ENCODE measurements around the gene AVP.

DNA sequence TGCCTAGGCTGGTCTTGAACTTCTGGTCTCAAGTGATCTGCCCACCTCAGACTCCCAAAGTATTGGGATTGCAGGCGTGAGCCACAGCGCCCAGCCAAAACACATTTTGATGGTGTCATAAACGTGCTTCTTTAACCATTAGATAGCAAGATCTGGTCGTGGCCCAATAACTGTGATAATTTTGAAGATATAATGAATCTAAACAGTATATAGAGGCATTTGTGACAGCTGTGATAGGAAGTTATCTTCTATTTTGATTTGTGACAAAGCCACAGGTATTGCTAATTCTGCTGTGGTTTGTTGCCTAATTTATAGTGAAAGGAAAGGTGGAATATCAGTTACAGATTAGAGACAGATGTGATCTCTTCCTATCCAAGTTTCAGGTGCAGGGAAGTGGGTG is 13.8 kb downstream of the AVP start:
- no peak for TF ChIP-seq EZH2 (IDR thresholded peaks at IDR 0.05; ENCODE audit: low read depth)
- TF ChIP-seq CTCF (conservative IDR thresholded peaks at IDR 0.05): no peak

All from PC-9 (cell line).